HFF-Myc (cell line): ENCODE results near the gene OR2M2.

Experiments used
- DNase-seq: peaks from one replicate; pipeline ENCODE4 v3.0.0-alpha.2; 2011; ENCODE audit warnings: low read depth; ENCODE audit errors: extremely low read depth
- H3K4me3 ChIP-seq: replicated peaks from 2 replicates; pipeline ENCODE4 v1.5.1; 2011; ENCODE audit warnings: low read depth, mild to moderate bottlenecking, control low read depth, low read length
- TF ChIP-seq, protein P1 (sequence below): IDR thresholded peaks from 2 replicates; pipeline ENCODE4 v1.5.1; 2012; ENCODE audit warnings: mild to moderate bottlenecking, low read depth, low read length, control low read depth; ENCODE audit errors: missing control alignments

OR2M2 gene

GRCh38 chr1:248187363-248187762 lies 12.7 kb downstream of the OR2M2 start:
- TF ChIP-seq, protein P1, sequence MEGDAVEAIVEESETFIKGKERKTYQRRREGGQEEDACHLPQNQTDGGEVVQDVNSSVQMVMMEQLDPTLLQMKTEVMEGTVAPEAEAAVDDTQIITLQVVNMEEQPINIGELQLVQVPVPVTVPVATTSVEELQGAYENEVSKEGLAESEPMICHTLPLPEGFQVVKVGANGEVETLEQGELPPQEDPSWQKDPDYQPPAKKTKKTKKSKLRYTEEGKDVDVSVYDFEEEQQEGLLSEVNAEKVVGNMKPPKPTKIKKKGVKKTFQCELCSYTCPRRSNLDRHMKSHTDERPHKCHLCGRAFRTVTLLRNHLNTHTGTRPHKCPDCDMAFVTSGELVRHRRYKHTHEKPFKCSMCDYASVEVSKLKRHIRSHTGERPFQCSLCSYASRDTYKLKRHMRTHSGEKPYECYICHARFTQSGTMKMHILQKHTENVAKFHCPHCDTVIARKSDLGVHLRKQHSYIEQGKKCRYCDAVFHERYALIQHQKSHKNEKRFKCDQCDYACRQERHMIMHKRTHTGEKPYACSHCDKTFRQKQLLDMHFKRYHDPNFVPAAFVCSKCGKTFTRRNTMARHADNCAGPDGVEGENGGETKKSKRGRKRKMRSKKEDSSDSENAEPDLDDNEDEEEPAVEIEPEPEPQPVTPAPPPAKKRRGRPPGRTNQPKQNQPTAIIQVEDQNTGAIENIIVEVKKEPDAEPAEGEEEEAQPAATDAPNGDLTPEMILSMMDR: no peak
- H3K4me3 ChIP-seq: no peak overlapping the region
- no peak for DNase-seq

- DNase-seq: no peak
- TF ChIP-seq, protein P1: no peak
- H3K4me3 ChIP-seq: no peak overlapping the region
Measured at GRCh38 chr1:248189026-248189425, 14.4 kb downstream of the OR2M2 start.

GRCh38 chr1:248194117-248194516 lies 19.5 kb downstream of the OR2M2 start:
- no peak overlapping the region for H3K4me3 ChIP-seq
- DNase-seq: no peak
- TF ChIP-seq, protein P1: no peak

DNA sequence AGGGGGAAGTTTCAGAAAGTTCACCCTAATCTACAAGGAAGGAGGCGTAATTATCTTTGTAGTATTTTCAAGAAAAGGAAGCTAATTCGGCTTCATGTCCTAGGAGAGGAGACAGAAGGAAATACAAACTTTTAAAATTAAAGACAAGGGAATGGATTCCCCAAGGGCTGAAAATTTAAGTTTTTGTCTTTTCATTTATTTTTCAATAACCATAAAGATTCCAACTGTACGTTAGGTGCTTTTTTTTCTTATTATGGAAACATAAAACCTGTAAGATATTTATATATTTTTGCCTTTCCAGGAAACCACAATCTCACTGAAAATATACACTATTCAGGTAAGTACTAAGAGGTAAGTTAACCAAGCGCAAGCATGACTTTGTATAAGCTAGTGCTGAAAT lies 22.3 kb downstream of the OR2M2 start, which contains the start of gene OR2M3:
OR2M3 (plus strand) TSS at position 301 of the 400 bp plus-strand sequence. CDS start 5,803 bp downstream, outside the sequence.
- TF ChIP-seq, protein P1: no peak
- no peak for DNase-seq
- no peak within 1 kb of the TSS for H3K4me3 ChIP-seq

- H3K4me3 ChIP-seq: no peak overlapping the region
- TF ChIP-seq, protein P1: no peak
- DNase-seq: no peak
Measured at GRCh38 chr1:248215880-248216279, 41.3 kb downstream of the OR2M2 start.

DNA sequence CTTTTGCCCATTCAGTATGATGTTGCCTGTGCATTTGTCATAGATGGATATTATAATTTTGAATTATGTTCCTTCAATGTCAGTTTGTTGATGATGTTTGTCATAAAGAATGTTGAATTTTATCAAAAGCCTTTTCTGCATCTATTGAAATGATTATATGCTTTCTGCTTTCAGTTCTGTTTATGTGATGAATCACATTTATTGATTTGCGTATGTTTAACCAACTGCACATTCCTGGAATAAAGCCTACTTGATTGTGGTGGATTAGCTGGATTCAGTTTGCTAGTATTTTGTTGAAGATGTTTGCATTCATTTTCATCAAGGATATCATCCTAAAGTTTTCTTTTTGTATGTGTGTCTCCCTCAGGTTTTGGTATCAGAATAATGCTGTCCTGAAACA lies 50.9 kb downstream of the OR2M2 start:
- no peak overlapping the region for H3K4me3 ChIP-seq
- DNase-seq: no peak
- TF ChIP-seq, protein P1: no peak

- DNase-seq: no peak
- TF ChIP-seq, protein P1: no peak
- H3K4me3 ChIP-seq: no peak overlapping the region
Measured at GRCh38 chr1:248229360-248229908, 54.8 kb downstream of the OR2M2 start.
